Measurements from ENCODE around the gene TMEM141.
"Not testable (repeated sequence)": the region's sequence is repeated elsewhere in the genome, so short reads cannot be mapped to it uniquely, and the experiment has no call there.

Gene TMEM141

GRCh38 chr9:136835932-136836904, 45.1 kb downstream of the TMEM141 start:
- no peak for DNase-seq

- no peak for DNase-seq
These were observed 46.2 kb downstream of the TMEM141 start for GRCh38 chr9:136837146-136837855.

GRCh38 chr9:136837856-136838277, 46.7 kb downstream of the TMEM141 start:
- not testable (repeated sequence) for DNase-seq

GRCh38 chr9:136838314-136839228, 47.4 kb downstream of the TMEM141 start:
- DNase-seq, result no peak

GRCh38 chr9:136839229-136840139, 48.3 kb downstream of the TMEM141 start:
- DNase-seq, result no peak

- no peak for DNase-seq
These were observed 49.2 kb downstream of the TMEM141 start for GRCh38 chr9:136840140-136840876.

GRCh38 chr9:136840877-136841645, 49.9 kb downstream of the TMEM141 start:
- DNase-seq, result peak; percentile 27 to 30

- not testable (repeated sequence) for DNase-seq
These were observed 50.7 kb downstream of the TMEM141 start for GRCh38 chr9:136841646-136842379.

- DNase-seq, result peak; percentile 63 to 71
These were observed 51.3 kb downstream of the TMEM141 start, which contains the start of gene AJM1 for GRCh38 chr9:136842380-136842948. AJM1 (plus strand) TSS chr9:136842478; CDS start chr9:136844415, 1,937 bp downstream.
